ENCODE data around the gene MYBL2.

- TF ChIP-seq POLR2A (IDR thresholded peaks at IDR 0.05; ENCODE audit: low read length) (no peak), GATA1 (IDR thresholded peaks at IDR 0.05; ENCODE audit: low read depth, low read length) (no peak)
Observed at GRCh38 chr20:43752561-43753301, 85.8 kb downstream of the MYBL2 start.
